Breast epithelium (tissue), 4 donors: ENCODE measurements around the gene OXCT2. TPM values are rescaled to one million over a fixed set of nuclear protein-coding genes. Genes with fewer than 3 reads are reported as not detected.

ENCODE experiments used
- DNase-seq, 2 donors: peaks; one replicate each; pipeline ENCODE4 v3.0.0-alpha.2; 2019; ENCODE audit warnings: low spot score in 2 of 2
- H3K27ac ChIP-seq, 2 donors: fragments of 200-600 bp; sonication (generic) in 1 of 2; one replicate each; pipeline ENCODE4 v1.5.1; 2016 to 2019; ENCODE audit warnings: mild to moderate bottlenecking in 1 of 2
- H3K27me3 ChIP-seq, 2 donors: fragments of 200-600 bp; sonication (generic) in 1 of 2; one replicate each; pipeline versions ENCODE4 v1.5.1 to v1.6.0; 2017 to 2019; ENCODE audit warnings: control low read depth in 1 of 2, mild to moderate bottlenecking in 1 of 2
- H3K36me3 ChIP-seq: fragments of 200-600 bp; one replicate; pipeline ENCODE4 v1.5.1; 2019
- H3K4me1 ChIP-seq, 2 donors: fragments of 200-600 bp; sonication (generic); one replicate each; pipeline ENCODE4 v1.5.1; 2016 to 2019; ENCODE audit warnings: control low read depth in 1 of 2
- H3K4me3 ChIP-seq, 3 donors: fragments of 200-600 bp; sonication (generic); 1 replicate in 2 of 3; 2 replicates in 1 of 3; pipeline ENCODE4 v1.5.1; 2016 to 2019; ENCODE audit warnings: mild to moderate bottlenecking in 3 of 3, moderate library complexity in 2 of 3
- H3K9me3 ChIP-seq, 2 donors: fragments of 200-600 bp; sonication (generic) in 1 of 2; one replicate each; pipeline ENCODE4 v1.5.1; 2016 to 2019; ENCODE audit warnings: control low read depth in 1 of 2
- CTCF ChIP-seq, 3 donors: fragments of 450-650 bp; IDR thresholded peaks; one replicate each; pipeline ENCODE4 v1.5.1; 2016 to 2017; ENCODE audit warnings: antibody characterized with exemption in 3 of 3, mild to moderate bottlenecking in 3 of 3, moderate library complexity in 3 of 3
- POLR2A ChIP-seq: fragments of 450-650 bp; IDR thresholded peaks from one replicate; pipeline ENCODE4 v1.6.1; 2016; ENCODE audit warnings: antibody characterized with exemption, mild to moderate bottlenecking, moderate library complexity
- POLR2AphosphoS5 ChIP-seq, 3 donors: sonication (generic); formaldehyde crosslinking; IDR thresholded peaks; one replicate each; pipeline ENCODE4 v1.6.1; 2017; ENCODE audit warnings: antibody characterized with exemption in 3 of 3
- intact Hi-C: fragments of 100-400 bp; cut with DNase I; formaldehyde crosslinking; loops from one replicate; pipeline ENCODE4 v1.15.1; 2023; ENCODE audit warnings: low total_unique reads
- total RNA-seq, 3 donors: library from RNA; depleted of rRNA; stranded (reverse); fragments of >200 nt; gene quantifications; one replicate each; pipeline ENCODE4 v1.1.0, GENCODE V29; 2016

The OXCT2 gene
- total RNA-seq, 3 donors from 2014 or later: 0.32 to 0.66 TPM; not detected in 1

DNA sequence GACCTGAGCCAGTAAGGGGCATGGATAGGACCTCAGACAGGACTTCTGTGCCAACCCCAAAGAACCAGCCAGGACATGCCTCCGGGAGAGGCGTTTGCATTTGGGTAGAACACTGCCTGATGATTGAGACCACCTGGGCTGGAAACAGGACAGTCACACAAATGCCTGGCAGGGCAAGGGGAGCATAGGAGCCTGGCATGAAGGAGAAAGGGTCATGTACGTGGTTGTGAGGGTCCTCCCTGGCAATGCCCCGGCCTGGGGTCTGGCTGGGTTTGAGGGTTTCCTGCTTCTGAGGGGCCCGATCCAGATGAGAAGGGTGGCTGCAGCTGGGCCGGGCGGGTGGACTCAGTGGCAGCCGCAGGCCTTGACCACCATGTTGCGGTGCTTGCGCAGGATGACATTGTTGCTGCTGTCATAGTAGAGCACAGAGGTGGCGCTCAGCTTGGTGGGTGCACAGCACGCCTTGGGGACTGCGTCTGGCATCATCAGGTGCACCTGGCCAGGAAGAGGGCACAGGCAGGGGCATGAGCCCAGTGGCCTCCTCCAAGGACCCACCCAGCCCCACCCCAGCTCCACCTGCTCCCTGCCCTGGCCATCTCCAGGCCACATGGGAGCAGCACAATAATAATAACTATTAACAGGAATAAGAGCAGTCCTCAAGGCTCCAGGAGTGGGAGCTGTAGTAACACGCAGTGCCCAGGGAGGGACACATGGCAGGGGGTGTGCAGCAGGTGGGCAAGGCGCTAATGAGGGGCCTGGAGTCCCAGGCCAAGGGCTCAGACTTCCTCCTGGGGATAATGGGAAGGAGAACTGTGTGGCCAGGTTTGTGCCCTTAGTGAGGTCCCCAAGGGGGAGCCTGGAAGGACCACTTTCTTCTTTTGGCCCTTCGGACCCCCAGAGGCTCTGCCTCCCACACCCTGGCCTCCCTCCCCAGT is 10.8 kb downstream of the OXCT2 start:
- no peak overlapping the region for H3K4me3 ChIP-seq
- DNase-seq: no peak
- TF ChIP-seq POLR2A (no peak), POLR2AphosphoS5 (IDR thresholded peaks at IDR 0.05) (no peak), CTCF (IDR thresholded peaks at IDR 0.05) (no peak)
- H3K4me1 ChIP-seq: no peaks in the 10 kb centered on the region
- no peaks in the 10 kb centered on the region for H3K9me3 ChIP-seq
- intact Hi-C loops: no loop called here
- no peak overlapping the region for H3K27ac ChIP-seq
- H3K27me3 ChIP-seq: no peaks in the 10 kb centered on the region
- peaks cover 7% of the 10 kb centered on the region for H3K36me3 ChIP-seq

GRCh38 chr1:39759436-39759726 is 11.8 kb downstream of the OXCT2 start:
- intact Hi-C loops: loop anchor here (5.0 kb wide), 1 partner anchor 107 kb away; no protein-coding TSS in a partner anchor
- Histone ChIP-seq H3K27ac (no peak overlapping the region), H3K27me3 (no peaks in the 10 kb centered on the region), H3K4me3 (no peak overlapping the region), H3K4me1 (no peaks in the 10 kb centered on the region), H3K9me3 (no peaks in the 10 kb centered on the region), H3K36me3 (peaks cover 7% of the 10 kb centered on the region)
- DNase-seq: no peak
- TF ChIP-seq CTCF (IDR thresholded peaks at IDR 0.05): no peak

- Histone ChIP-seq H3K4me3 (no peak overlapping the region), H3K36me3 (peaks cover 7% of the 10 kb centered on the region), H3K27ac (no peak overlapping the region), H3K4me1 (no peaks in the 10 kb centered on the region), H3K9me3 (no peaks in the 10 kb centered on the region), H3K27me3 (no peaks in the 10 kb centered on the region)
- TF ChIP-seq POLR2A (no peak), POLR2AphosphoS5 (IDR thresholded peaks at IDR 0.05) (no peak), CTCF (IDR thresholded peaks at IDR 0.05) (no peak)
- DNase-seq: no peak
- intact Hi-C loops: loop anchor here (5.0 kb wide), 1 partner anchor 106 kb away; no protein-coding TSS in a partner anchor
These were observed 12.4 kb downstream of the OXCT2 start for GRCh38 chr1:39758556-39759435.

GRCh38 chr1:39757501-39757900 is 13.6 kb downstream of the OXCT2 start:
- TF ChIP-seq POLR2A: no peak
- no peak for TF ChIP-seq CTCF (IDR thresholded peaks at IDR 0.05)
- no peak for TF ChIP-seq POLR2AphosphoS5 (IDR thresholded peaks at IDR 0.05)
- H3K4me1 ChIP-seq: no peaks in the 10 kb centered on the region
- no peak for DNase-seq
- no peak overlapping the region for H3K27ac ChIP-seq
- H3K27me3 ChIP-seq: no peaks in the 10 kb centered on the region
- peaks cover 14% of the 10 kb centered on the region for H3K36me3 ChIP-seq
- H3K9me3 ChIP-seq: no peaks in the 10 kb centered on the region
- no peak overlapping the region for H3K4me3 ChIP-seq
- intact Hi-C loops: loop anchor here (5.0 kb wide), 1 partner anchor 105 kb away; no protein-coding TSS in a partner anchor
